HG03457 (cell line): ENCODE measurements around the gene ZCCHC2.

Source experiments
- ATAC-seq: cut with Tn5 transposase; IDR thresholded peaks from one replicate; pipeline ENCODE4 v1.9.1; 2021; ENCODE audit warnings: moderate number of reproducible peaks; ENCODE audit not compliant: unreplicated experiment

ZCCHC2 gene

DNA sequence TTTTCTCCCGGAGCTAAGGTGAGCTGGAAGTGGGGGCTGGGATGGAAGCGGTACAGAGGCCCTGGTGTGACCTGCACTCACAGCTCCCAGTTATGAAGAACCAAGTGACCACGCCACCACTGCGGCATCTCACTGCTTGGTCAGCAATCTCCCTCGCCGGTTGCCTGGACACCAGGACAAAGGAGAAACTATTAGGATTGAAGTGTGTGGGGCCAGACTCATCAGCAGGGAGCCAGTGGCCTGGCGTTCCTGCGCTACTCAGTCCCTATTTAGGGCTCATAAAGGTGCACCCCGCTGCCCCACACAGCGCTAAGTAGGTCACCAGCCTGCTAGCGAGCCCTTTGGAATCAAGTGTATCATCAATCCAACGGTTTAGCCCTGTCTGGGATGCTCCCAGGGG is 82.9 kb downstream of the ZCCHC2 start:
- ATAC-seq, result no peak

DNA sequence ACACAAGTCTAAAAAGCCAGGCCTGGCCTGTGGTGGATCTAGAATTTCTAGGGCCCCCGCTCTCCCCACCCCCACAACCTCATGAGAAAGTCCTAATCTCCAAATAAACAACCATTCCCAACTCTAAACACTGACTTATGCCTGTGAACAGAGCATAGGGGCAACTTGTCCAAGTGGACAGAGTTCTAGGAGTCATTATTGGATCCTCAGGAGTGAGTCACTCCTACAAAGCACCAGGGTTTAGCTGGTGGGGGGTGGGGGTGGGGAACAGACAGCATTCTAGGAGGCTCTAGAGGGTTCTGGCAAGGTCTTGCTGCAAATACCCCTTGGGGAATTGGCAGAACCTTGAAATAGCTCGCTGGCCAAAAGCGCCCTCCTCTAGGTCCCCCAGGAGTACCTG is 83.3 kb downstream of the ZCCHC2 start:
- ATAC-seq, result no peak

DNA sequence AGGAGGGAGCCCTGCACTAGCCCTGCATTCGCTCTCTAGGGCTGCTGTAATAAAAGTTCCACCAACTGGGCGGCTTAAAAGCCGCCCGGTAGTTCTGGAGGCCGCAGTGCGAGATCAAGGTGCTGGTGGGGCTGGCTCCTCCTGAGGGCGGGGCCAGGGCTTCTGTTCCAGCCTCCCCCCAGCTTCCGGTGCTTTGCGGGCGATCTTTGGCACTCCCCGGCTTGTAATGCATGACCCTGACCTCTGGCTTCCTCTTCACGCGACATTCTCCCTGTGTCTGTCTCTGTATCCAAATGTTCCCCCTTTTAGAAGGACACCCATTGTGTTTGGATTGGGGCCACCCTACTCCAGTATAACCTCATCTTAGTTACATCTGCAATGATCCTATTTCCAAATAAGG is 84.5 kb downstream of the ZCCHC2 start:
- no peak for ATAC-seq

GRCh38 chr18:62607708-62608428 is 85.0 kb downstream of the ZCCHC2 start:
- no peak for ATAC-seq

- no peak for ATAC-seq
These were observed 86.9 kb downstream of the ZCCHC2 start for GRCh38 chr18:62609764-62610163.

DNA sequence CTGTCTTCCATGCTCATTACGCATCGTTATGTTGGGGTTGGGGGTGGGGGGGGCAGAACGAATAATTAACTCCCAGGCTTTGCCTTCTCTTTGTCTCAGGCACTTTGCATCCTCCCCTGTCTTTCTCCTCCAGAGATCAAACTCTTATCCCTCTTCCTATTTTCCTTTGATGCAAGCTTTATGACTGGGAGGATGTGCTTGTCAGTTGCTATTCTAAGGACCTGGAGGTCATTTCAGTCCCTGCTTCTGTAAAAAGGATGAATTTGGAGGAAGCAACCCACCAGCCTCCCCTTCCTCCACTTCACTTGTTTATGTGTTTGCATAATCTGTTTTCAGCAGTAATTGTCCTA is 87.5 kb downstream of the ZCCHC2 start:
- no peak for ATAC-seq

DNA sequence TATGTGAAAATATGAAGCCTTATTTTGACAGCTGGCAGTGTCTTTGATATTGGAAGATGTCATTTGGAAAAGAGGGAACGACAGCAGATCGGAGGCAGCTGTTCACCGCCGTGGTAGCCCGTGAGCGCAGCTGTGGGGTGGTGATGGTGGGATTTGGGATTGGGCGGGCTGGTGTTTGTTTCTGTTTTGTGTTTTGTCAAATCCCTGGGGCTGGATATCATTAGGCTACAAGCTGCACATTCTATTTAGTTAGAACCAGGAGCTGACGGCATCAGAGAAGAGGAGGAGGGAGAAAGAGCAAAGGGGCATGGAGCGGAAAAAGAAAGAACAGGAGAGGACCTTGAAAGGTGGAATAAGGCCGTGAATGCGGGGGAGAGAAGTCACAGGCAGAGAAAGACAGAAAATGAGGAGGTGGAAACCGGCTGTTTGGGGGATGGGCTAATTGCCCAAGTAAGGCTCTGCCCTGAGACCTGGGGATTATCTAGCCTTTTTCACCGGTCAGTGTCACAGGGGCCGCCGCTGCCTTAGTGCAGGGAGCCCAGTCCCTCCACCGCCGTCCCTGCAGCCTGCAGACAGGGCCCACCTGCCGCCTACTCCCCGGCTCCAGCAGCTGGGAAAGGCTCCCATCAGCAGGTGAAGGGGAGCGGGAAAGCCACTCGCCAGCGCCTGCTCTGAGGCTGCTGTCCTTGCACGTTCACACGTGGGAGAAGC is 88.0 kb downstream of the ZCCHC2 start:
- ATAC-seq, result no peak

DNA sequence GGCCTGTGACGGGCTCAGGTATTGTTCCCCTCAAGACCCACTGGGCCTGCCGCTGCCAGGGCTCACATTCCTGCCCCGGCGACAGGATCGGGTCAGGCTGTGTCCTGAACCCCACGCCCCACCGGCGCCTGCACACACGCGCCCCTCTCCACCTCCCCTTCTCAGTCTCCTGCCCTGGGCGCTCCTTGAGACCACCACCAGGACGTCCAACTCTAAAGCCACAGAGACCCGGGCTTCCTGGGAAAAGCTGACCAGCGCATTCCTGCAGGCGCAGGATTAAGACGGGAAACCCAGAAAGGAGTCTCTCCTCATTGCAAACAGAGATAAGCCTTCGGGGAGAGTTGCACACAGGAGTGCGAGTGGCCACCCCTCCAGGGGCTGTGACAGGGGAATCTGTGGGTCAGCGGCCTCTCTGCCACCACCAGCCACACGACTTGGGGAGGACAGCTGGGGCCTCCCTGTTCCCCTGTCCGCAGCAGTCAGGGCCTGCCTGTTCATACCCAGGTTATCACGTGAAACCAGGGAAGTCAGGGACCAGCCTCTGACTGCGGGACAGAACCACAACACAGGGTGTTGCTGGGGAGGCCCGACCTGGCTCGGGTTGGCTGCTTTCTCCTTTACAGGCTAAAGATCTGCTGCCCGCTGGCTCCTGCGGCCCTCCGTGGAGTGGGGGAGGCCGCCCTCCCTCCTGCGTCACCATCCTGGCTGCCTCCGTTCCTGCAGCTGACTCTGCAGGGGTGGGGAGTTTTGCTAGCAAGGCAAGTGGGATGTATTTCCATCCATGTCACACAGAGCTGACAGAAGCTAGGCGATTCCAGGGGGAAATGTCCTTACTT is 88.8 kb downstream of the ZCCHC2 start:
- ATAC-seq, result no peak

GRCh38 chr18:62612289-62612645 is 89.4 kb downstream of the ZCCHC2 start:
- no peak for ATAC-seq

DNA sequence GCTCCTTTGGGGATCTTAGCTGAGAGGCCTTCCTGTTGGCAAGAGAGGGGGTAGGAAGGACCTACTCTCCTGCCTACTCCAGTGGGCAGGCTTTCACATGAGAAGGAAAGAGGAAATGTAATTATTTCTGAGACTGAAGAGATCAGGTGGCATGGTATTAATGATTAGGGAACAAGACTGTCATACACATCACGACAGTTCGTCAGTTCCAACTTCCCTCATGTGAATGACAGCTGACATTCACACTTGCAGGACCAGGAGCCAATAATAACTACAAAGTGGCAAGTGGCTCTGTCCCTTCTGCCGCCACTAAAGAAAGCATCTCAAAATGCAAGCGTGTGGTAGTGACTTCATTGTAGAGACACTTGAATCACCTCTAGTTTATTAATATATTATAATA is 90.0 kb downstream of the ZCCHC2 start:
- no peak for ATAC-seq

DNA sequence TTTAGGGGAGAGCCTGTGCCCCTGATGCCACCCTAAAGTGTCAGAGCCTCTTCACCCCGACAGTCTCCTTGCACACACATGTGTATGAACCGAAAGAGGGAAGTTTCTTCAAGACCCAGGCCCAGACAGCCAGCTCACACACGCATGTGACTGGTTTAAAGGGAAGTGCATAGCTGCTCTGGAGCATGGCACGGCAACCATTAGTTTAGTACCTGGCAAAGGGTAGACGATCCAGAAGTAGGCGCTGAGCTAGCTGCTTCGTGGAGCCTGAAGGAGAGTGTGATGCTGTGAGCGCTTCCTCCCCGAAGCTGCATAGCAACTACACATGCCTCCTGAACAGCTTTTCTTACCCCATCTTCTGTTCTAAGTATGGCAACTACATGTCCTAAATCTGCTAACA is 91.7 kb downstream of the ZCCHC2 start:
- ATAC-seq, result no peak

DNA sequence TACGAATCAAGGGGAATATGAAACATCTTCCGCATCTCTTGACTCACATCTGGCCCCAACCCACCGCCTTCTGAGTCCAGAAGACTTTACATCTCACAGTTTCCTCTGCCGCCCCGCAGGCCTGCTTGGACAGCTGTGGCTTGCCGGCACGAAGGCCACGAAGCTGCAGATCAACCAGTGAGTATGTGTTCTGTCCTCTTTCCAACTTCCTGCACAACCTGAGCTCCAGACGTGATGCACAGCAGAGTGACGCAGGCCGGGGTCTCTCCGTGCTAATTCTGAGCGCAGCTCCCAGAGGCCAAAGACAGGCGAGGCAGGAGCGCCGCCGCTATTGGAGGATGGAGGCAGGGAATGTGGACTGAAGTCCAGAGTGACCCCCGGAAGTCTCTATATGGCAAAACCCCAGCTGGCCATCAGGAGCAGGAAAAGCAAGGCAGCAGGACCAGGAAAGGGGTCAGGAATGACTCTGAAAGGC is 93.5 kb downstream of the ZCCHC2 start:
- ATAC-seq, result no peak

GRCh38 chr18:62617793-62618591 is 95.2 kb downstream of the ZCCHC2 start:
- ATAC-seq, result no peak

DNA sequence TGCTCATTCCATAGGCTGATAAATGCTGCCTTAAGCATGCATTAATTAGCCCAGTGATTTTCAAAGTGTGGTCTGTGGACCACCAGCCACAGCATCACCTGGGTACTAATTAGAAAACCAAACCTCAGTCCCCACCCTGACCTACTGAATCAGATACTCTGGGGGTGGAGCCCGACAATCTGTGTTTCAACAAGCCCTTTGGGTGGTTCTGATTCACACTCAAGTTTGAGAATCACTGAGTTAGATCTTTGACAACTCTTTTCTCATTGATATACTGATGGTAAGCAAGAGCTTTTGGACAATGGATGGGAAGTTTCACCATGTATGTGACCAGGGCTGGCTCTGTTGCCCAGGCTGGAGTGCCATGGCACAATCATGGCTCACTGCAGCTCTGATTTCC is 95.9 kb downstream of the ZCCHC2 start:
- ATAC-seq, result no peak

GRCh38 chr18:62621546-62621945 is 98.7 kb downstream of the ZCCHC2 start:
- no peak for ATAC-seq

DNA sequence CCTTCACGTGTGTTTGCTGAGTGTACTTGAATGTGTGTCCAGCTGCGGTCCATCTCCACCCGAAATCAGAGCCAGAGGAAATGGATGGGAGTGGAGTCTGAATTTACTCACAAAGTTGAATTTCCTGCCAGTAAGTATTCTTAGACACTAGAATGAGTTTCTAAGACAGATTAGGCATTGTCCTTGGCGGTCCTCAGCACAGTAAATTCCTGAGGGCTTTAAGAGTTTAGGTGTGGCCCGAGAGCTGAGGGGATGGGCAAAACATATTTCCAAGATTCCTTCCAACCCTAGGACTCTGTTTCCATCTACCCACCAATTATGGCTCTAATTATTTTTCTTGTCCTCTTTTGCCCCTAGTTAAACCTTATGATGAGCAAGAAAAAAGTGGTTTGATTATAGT is 102.2 kb downstream of the ZCCHC2 start:
- no peak for ATAC-seq
